GM21367 (cell line): ENCODE measurements around the gene VDR.

ENCODE experiments used
- ATAC-seq: cut with Tn5 transposase; IDR thresholded peaks from one replicate; pipeline ENCODE4 v1.9.1; 2021; ENCODE audit not compliant: unreplicated experiment

VDR gene

GRCh38 chr12:47894652-47895051, 10.1 kb downstream of the VDR start:
- ATAC-seq: no peak

GRCh38 chr12:47894068-47894467, 10.7 kb downstream of the VDR start:
- ATAC-seq: no peak

DNA sequence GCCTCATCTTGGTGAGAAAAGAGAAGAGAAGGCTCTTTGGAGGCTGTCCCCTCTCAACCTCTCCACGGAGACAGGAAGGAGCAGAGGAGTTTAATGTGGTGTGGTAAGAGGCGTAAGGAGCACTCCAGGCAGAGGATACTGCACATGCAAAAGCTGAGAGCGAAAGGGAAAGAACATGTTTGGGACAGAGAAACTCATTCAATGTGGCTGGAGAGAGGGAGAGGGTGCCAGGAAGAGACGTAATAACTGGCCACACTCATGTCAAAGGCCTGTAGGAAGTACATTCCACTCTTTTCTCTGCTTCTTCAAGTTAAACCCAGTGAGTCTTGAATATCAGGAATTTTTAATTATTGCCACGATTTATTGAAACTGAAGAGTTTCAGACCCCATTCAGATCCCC, 12.0 kb downstream of the VDR start:
- ATAC-seq: no peak

DNA sequence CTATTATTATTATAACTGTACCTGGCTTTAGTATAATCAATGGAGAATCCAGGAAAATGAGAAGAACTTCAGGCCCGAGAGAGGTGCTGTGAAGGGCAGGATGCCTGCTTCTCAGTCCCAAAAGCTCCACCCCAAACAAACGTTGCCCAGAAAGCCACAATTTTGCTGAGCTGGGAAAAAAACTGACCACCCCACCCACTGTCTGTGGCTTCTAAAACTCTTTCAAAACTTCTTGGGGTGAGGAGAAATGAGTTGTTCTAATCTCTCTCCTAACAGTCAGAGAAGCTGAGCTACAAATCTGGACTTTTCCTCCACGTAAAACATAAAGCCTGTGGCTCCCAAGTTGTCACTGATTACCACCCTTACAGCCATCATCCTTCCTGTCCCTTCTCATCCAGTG, 13.4 kb downstream of the VDR start:
- no peak for ATAC-seq

- ATAC-seq: no peak
These were observed 15.8 kb downstream of the VDR start for GRCh38 chr12:47889040-47889439.

GRCh38 chr12:47888153-47888819, 16.5 kb downstream of the VDR start:
- no peak for ATAC-seq

DNA sequence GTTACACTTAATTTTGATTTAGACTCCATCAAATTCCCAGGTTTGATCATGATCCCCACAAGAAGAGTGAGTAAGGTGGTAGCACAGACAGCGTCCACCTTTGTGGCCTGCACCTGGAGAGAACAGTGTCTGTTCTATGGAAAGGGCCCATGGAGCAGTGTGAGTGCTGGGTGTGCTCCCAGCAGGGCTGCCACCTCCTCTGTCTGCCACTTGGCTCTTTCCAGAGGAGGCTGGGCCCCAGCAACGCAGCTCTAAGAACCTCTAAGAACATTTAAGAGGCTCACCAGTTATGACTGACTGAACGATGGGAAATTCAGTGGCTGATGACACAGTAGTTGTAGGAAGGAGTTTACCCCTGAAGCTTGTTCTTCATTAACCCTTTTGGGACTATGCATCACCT, 17.3 kb downstream of the VDR start:
- ATAC-seq: no peak

- ATAC-seq: no peak
These were observed 18.1 kb downstream of the VDR start for GRCh38 chr12:47886510-47887240.

- ATAC-seq: no peak
These were observed 19.2 kb downstream of the VDR start for GRCh38 chr12:47885566-47885965.

DNA sequence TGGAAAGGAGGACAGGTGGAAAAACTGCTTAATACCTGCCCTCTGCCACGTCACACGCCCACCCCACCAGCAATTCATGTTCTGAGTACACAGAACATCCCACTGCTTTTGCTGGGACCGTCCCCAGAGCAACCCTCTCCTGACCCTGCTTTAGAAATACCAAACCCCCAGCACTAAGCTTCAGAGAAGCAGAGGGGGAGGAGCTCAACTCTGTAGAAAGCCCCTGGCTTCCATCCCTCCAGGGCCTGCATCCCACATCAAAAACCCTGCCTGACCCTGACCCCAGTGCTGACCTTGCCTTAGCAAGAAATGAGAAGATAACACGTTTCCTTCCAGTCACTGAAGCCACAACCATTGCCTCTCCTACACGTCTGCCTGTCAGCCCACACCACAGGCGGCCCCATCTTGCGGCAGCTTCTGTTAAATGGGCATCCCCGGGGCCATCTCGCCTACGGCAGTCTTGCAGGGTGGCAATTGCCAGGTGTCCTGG, 19.7 kb downstream of the VDR start:
- ATAC-seq: no peak

GRCh38 chr12:47884501-47884900, 20.3 kb downstream of the VDR start:
- ATAC-seq: no peak

GRCh38 chr12:47883663-47884195, 21.1 kb downstream of the VDR start:
- no peak for ATAC-seq

GRCh38 chr12:47882781-47883546, 21.8 kb downstream of the VDR start:
- ATAC-seq: peak; percentile 76

DNA sequence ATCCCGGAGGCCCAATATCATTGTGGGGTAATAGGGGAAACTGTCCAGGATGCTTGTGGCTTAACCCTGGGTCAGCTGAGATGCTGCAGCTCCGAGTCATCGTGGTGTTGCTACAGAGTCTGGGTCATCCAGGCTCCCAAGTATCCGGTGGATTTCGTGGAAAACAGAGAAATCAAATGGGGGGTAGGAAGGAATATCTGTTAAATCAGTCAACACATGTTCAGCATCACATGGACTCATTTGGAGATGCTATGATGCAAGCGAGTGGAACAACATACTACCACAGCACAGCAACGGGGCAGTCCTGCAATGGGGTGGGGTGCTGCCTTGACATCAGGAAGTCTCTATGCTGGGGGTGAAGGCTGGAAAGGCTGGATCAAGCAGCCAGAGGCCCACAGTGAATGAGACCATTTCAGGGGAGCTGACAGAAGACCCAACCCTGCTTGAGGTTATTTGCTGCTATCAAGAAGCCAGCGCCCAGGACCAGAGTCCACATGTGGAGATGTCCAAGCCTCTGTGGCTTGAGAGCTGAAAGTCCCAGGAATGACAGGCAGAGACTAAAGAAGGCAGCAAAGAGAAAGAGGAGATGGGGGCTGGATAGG, 22.9 kb downstream of the VDR start:
- no peak for ATAC-seq

- ATAC-seq: no peak
These were observed 23.7 kb downstream of the VDR start for GRCh38 chr12:47881051-47881450.

DNA sequence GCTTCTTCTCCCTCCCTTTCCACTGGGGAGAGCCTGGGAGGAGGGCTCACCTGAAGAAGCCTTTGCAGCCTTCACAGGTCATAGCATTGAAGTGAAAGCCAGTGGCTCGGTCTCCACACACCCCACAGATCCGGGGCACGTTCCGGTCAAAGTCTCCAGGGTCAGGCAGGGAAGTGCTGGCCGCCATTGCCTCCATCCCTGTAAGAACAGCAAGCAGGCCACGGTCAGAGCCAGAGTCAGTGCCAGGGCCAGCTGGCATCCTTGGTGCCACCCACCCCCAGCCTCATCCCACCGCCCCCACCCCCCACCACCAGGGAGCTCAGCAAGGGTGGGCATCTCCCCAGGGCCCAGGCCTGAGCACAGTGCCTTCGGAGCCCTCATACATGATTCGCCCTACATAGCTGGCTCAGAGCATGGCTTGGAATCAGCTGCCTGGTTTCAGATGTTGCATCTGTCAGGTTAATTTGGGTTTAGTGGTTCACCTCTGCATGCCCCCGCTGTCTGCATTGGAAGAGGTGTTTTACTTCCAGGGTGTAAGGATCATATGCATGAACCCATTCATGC, 25.8 kb downstream of the VDR start:
- no peak for ATAC-seq

GRCh38 chr12:47878293-47878917, 26.4 kb downstream of the VDR start:
- no peak for ATAC-seq

DNA sequence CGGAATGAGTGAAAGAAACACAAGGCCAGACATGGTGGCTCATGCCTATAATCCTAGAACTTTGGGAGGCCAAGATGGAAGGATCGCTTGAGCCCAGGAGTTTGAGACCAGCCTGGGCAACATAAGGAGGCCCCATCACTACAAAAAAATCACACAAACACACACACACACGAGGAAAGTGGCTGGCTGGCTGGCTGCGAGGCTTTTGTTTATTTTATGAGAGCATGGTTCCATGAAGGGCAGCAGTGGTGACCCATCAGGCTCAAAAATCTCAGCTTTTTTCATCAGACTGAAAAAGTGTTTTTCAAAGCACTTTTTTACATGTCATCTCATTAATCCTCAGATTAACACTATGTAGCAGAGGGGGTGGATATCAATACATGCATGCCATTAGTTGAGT, 27.7 kb downstream of the VDR start:
- ATAC-seq: no peak

GRCh38 chr12:47876440-47876960, 28.3 kb downstream of the VDR start:
- no peak for ATAC-seq

- ATAC-seq: no peak
These were observed 28.9 kb downstream of the VDR start for GRCh38 chr12:47875746-47876439.
